ENCODE results near the gene EPHA6.
"Not testable (repeated sequence)": the region's sequence is repeated elsewhere in the genome, so short reads cannot be mapped to it uniquely, and the experiment has no call there.

Gene EPHA6

DNA sequence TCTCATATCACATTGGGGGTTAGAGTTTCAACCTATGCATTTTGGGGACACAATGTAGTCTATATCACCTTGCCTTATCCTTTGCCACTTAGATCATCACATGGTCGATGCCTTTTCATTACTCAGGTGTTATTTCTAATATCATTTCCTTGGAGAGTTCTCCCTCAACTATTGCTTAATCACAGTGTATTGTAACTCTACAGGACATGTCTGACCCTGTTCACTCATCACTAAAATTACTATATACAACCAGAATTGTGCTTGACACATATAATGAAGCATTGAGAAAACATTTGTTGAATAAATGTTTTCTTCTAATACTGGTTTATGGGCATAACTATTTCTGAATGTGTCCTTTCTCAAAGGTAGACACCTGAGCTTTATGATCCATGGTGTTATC lies 207.4 kb downstream of the EPHA6 start:
- DNase-seq (ENCODE audit: low read depth in 2 of 2): no peak

DNA sequence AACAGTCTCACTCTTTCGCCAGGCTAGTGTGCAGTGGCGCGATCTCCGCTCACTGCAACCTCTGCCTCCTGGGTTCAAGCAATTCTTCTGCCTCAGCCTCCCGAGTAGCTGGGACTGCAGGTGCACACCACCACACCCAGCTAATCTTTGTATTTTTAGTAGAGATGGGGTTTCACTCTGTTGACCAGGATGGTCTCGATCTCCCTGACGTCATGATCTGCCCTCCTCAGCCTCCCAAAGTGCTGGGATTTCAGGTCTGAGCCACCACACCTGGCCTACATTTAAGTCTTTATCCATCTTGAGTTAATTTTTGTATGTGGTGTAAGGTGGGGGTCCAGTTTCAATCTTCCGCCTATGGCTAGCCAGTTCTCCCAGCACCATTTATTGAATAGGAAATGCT lies 211.2 kb downstream of the EPHA6 start:
- DNase-seq (ENCODE audit: low read depth in 2 of 2): not testable (repeated sequence)

DNA sequence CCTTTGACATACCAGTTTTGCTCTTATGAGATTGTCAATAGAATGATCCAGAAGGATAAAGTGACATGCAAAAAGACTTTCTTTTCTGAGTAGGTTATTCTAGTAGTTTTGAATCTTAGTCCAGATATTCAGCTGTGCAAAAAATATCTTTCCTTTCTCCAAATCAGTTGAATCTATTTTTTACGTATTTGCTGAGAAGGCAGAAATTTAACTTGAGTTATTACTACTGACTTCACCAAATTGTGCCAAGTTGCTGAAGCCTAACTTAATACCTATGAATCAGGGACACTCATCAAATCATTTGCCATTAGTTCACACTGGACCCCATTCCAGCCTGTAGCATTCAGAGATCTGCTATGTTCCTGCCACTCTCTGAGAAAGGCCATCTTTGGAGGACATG lies 215.6 kb downstream of the EPHA6 start:
- DNase-seq (ENCODE audit: low read depth in 2 of 2): no peak

DNA sequence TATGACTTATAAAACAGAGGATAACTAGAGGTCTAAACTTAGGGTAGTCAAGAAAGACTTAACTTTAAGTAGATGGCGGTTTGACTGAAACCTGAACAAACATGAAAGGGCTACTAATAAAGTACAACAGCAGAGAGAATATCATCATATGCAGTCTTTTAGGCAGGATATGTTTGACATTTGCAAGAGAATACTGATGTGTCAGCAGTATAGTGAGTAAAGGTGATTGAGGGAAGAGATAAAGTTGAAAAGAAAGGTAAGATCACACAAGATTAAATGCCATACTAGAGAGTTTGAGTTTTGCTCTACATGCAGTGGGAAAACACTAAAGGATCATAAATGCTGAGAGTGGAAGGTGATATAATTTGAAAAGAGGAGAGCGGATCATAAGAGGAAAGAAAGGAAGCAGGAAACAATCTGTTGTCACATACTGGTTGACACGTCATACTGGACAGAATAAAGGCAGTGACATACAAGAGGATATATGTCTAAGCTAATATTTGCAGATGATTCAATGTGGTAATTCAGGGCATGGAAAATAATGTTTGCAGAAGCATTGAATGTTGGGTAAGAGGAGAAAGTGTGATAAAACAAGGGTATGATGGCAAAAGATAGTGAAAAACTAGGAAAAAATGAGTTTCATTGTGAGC lies 223.0 kb downstream of the EPHA6 start:
- DNase-seq (ENCODE audit: low read depth in 2 of 2): no peak

DNA sequence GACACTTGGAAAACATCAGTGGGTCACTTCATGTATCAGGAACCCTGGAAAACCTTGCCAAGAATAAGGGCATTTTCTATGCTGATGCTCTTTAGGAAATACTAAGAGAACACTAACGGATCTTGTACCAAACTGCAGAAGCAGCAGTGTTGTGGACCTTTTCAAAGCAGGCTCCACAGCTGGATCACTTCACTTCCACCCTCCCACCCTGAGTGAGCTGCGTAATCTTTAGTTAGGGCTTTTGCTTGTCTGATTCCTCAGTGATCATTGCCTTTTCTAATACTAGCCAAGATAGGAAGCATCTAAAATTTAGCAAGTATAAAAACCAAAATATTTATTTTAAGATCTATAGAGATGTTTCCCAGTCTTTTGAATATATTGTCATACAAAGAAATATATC lies 229.0 kb downstream of the EPHA6 start:
- DNase-seq (ENCODE audit: low read depth in 2 of 2): no peak

DNA sequence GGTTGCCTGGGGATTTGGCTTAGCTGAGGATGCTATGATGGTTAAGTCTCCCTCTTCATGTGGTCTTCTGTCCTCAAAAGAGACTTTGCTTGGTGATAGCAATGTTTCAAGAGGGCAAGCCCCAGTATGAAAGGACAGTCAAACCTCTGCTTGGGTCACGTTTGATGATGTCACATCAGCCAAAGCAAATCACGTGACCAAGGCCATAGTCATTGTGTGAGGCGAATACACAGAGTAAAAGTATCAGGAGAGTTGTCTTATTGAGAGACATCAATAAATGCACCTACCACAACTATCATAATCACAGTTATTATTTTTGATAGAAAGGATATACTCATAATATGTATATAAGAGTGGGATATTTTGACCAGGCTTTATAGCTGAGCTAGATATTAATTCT lies 243.0 kb downstream of the EPHA6 start:
- no peak for DNase-seq (ENCODE audit: low read depth in 2 of 2)

DNA sequence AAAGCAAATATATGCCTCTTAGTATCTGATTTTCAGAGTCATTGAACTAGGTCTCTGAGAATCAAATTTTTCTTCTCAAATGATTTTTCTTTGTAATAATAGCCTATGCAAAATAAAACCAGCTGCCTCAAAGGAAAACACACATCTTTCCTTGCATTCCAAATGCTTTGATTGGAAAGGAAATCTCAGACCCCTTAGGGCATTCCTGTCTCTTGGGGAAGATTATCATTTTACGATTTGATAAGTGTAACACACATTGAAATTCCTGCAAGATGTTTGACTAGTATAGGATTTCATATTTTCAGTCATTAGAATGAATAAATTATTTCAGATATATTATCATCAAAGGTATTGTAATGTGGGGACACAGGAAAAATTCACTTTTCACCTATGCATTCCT lies 244.8 kb downstream of the EPHA6 start:
- DNase-seq (ENCODE audit: low read depth in 2 of 2): no peak

DNA sequence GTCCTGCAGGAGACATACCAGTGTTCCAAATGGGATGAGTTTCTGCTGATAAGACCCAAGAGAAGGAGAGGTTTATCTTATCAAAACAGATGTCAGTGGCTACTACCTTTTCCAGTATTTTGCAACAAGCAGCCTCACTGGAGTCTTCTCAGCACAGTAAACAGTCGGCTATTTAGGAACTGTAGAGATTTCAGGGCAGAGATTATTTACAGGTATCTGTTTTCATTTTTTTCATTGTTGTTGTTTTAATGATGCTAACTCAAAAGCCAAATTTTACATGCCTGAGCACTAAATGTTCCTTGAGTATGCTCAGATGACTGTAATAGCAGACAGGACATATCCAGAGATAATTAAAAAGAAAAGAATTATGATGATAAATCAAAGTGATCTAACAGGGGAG lies 252.1 kb downstream of the EPHA6 start:
- no peak for DNase-seq (ENCODE audit: low read depth in 2 of 2)

DNA sequence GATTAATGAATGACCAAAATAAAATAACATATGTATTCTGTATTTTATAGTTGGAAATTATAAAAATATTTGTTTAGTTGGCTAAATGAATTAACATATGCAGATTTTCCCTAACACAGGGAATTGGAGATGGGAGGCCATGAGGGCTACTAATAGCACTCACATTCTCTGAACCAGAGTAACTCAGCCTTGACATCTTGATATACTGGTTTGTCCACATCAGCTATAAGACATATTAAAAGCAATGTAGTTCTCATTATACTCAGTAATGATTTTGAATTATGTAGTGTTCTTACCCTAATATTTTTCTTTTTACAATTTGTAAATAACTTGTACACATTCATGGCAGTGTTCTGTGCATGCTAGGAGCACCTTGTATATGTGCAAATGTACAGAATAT lies 255.9 kb downstream of the EPHA6 start:
- DNase-seq (ENCODE audit: low read depth in 2 of 2): no peak

DNA sequence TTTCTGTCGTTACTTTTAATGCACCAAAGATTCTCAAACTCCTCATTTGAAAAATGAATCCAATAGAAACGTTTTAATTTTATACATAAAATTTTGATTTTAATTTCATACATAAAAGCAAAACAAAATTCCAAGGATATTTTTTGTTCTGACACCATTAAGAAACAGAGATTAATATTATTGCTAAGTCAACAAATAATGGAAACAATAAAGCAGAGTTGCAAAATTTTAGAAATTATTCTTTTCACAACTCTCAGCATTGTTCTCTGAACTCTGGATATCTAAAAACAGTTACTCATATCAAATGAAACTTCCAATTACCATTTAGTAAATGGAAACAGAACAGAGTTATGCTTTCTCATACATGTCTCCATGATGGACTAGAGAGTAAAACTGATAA lies 260.2 kb downstream of the EPHA6 start:
- no peak for DNase-seq (ENCODE audit: low read depth in 2 of 2)

DNA sequence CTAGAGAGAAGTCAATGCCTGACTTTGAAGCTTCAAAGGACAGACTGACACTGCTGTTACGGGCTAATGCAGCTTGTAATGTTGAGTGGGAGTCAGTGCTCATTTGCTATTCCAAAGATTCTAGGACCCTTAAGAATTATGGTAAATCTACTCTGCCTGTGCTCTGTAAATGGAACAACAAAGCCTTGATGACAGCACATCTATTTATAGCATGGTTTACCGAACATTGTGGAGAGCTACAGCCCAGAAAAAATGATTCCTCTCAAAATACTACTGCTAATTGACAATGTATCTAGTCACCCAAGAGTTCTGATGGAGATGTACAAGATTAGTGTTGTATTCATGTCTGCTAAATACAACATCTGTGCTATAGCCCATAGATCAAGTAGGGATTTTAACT lies 262.3 kb downstream of the EPHA6 start:
- no peak for DNase-seq (ENCODE audit: low read depth in 2 of 2)

DNA sequence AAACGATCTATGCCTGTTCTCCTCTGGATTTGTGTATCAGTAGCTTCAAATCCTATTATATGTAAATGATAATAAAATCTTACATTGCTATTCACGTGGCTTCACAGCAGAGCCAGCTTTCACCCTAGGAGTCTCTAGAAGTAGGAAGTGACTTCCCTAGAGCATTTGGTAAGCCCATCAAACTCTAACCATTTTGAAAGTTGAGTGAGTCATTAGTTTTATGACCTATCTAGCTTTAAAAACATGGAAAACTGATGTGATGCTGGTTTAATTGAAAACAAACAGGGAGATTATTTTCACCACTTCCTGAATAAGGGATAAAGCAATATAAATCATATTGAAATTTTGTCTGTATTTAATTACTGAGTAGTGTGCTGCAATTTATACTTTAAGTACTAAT lies 275.2 kb downstream of the EPHA6 start:
- no peak for DNase-seq (ENCODE audit: low read depth in 2 of 2)

DNA sequence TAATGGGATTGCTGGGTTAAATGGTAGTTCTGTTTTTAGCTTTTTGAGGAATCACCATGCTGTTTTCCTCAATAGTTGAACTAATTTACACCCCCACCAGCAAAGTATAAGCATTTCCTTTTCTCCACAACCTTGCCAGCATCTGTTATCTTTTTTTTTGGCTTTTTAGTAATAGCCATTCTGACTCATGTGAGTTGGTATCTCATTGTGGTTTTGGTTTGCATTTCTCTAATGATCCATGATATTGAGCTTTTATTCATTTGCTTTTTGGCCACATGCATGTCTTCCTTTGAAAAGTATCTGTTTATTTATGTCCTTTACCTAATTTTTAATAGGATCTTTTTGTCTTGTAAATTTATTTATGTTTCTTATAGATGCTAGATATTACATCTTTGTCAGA lies 288.2 kb downstream of the EPHA6 start:
- DNase-seq (ENCODE audit: low read depth in 2 of 2): no peak

DNA sequence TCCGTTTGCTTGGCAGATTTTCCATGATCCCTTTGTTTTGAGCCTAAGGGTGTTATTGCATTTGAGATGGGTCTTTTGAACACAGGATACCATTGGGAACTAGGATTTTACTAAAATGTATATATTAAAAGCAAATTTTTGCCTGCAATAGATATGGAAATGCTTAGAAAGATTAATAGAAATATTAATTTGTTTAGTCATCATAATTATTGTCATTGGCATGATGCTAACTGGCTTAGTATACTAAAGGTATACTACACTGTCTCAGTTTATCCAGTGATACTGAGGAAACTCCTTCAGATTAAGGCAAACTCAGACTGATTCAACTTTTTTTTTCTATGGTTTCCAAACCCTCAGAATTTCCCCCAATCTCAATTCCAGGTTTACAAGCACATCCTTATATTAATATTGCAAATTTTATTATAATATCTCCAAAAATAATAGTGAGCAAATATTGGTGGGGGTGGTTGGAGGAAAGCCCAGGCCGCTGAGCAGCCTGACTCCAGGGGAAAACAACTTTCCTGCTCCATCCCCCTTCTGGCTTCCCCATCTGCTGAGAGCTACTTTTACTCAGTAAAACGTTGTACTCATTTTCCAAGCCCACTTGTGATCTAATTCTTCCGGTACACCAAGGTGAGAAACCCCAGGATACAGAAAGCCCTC lies 291.7 kb downstream of the EPHA6 start:
- no peak for DNase-seq (ENCODE audit: low read depth in 2 of 2)

DNA sequence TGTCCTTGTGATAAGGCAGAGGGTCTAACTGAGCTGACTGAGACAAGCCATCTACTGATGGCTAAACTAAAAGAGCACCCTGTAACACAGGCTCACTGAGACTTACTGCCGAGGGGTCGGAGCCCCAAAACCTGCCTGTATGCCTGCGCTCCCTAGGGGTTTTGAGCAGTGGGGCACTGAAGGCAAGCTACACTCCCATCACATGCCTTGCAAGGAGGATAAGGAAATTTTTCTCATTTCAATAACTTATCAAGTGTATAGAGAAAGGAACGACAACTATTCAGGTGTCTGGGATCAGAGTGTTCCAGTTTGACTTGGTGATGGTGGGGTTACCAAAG lies 292.2 kb downstream of the EPHA6 start:
- no peak for DNase-seq (ENCODE audit: low read depth in 2 of 2)

DNA sequence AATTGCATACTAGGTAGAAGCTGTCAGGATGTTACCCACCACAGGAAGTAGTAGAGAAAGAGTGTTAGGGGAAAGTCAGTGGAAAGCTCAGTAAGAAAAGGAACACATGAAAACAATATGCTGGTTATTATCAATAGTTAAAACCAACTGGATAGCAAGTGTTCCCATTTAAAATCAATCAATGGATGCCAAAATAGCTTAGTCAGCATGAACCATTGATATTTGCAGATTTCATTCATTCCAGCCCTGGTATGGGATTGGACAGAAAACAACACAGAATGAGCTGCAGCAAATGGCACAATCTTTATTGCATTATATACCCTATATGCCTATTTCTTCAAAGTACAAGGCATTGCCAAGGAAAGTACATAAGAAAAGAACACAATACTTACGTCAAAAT lies 293.7 kb downstream of the EPHA6 start:
- DNase-seq (ENCODE audit: low read depth in 2 of 2): no peak

DNA sequence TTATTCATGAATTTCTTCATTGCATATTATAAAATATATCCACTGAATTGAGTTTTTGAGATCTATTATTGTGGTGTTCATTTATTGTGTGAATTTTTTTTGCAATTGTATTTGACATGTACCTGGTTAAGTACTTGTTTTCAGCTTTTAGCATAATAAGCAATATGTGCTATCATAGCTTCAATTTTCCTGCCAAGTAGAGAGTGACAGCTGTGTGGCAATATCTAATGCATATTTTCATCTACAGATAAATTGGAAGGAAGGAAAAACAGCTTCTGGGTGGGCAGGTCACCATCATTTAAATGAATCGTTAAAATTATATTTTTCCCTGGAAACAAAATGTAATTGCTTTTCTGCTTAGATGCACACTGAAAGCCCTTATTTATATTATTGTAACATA lies 296.9 kb downstream of the EPHA6 start:
- no peak for DNase-seq (ENCODE audit: low read depth in 2 of 2)

DNA sequence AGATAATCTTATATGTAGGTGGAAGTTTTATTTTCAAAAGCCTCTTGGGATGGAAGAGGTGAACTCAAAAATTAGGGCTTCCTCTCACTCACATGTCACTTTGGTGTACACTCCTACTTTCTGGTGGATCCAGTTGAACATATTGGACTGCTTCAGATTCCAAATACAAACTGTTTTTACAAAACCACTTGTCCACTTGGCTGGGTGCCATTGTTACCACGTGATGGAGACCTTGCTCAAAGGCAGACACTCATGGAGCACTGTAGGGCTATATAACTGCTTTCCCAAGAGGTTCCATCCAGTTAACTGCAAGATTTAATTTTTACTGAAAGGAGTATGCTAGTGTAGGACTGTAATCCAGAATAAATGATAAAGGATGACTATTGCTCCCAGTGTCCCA lies 307.0 kb downstream of the EPHA6 start:
- DNase-seq (ENCODE audit: low read depth in 2 of 2): no peak

DNA sequence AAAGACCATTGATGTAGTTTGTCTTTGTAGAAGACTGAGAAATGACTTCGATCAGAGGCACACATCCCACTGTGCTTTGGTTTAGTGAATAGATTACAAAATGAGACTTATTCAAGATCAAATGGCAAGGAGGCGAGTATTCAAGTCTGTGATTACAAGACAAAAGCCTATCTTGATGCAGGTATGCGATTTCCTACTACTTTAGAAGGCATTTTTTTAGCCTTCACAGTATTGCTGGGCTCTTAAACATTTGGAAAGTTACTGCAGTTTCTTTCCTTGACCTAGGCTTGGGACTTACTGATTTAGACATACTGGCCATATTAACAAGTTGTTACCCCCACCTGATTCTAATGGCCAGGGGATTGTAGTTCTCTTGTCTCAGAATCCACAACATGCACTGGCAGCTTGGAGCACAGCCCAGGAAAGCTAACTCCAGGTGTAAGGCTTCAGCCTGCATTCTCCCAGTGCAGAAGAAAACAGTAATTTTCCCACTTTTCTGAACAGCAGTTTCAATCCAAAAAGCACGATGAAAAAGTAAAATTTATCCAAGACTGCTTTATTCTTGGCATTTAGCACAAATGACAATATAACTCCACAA lies 311.6 kb downstream of the EPHA6 start:
- no peak for DNase-seq (ENCODE audit: low read depth in 2 of 2)

DNA sequence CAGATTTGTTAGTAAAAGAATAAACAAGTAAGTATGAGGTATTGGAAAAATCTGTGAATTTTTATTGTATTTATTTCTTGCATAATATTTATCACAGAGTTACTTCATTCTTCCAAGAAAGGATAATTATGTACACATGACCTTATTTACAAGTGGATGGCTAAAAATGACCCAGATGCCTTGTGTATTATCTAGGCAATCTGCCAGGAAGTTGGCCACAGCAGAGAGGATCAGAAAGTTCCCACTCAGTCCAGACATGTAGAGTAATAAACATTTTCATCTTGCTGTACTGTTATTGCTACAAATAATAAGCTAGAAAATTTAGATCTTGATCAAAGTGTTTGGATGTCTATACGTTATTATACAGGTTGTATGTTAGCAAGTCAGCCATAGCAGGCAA lies 317.1 kb downstream of the EPHA6 start:
- no peak for DNase-seq (ENCODE audit: low read depth in 2 of 2)

DNA sequence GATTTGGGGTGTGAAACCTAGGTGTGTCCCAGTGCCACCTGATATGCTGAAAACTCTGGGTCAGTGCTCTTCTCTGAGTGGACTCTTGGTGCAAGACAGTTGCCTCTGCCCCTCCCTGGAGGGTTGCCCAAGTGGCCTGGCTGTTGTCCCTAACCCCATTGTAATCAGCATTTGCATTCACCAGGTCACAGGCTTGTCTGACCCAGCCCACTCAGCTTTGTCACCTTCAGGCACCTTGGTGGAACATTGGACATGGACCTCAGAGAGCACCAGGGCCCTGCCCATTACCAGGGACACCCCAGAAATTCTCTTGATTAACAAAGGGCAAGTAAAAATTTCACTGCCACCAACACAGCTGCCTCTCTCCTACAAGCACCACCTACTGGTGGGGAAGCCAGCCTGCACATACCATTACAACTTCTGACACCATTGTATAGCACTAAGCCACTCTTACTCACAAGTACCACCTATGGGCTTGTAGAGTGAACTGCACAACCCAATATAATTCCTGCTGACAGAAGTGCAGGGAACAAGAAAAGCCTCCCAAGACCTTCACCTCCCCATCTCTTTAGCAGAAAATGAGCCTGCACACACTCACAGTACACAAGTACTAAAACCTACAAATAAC lies 324.6 kb downstream of the EPHA6 start:
- DNase-seq (ENCODE audit: low read depth in 2 of 2): no peak

DNA sequence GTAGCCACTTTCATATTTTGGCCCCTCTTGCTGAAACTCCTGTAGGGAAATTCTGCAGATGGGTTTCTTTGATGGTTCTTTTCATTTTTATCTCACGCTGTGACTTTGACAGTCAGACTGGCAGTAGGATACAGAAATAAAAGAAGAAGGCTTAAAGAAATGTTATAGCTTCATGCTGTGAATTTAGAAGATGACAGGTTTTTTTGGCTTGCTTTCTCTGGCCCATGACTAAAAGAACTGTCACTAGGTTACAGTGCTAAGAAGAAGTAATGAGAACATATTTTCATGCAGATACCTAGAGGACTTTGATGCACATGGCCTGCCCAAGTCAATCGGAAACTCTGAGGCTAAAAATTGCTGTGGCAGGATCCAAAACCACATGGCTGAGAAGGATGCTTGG lies 334.5 kb downstream of the EPHA6 start:
- no peak for DNase-seq (ENCODE audit: low read depth in 2 of 2)

DNA sequence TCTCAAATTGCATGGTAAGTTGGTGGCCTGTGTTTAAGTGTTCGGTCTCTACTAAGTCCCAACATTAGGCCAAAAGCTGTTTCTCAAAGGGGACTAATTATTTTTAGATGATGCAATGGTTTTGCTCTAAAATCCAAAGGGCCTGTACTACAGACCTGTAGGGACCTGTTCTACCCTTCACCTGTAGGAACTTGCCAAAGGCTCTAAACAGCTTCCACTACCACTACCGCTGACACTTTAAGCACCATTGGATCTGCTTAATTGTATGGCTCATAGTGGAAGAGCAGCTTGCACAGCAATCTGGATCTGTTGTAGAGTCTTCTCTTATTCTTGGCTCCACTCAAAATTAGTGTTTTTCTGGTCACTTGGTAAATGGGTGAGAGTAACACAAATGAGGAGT lies 346.8 kb downstream of the EPHA6 start:
- DNase-seq (ENCODE audit: low read depth in 2 of 2): no peak
